ENCODE results near the gene ZNF428. TPM values are rescaled to one million over a fixed set of nuclear protein-coding genes. Genes with fewer than 3 reads are reported as not detected.

ZNF428 gene, protein sequence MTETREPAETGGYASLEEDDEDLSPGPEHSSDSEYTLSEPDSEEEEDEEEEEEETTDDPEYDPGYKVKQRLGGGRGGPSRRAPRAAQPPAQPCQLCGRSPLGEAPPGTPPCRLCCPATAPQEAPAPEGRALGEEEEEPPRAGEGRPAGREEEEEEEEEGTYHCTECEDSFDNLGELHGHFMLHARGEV
- 10 to 100 TPM; 28.9 to 61.5 (median 33.5) TPM for total RNA-seq

DNA sequence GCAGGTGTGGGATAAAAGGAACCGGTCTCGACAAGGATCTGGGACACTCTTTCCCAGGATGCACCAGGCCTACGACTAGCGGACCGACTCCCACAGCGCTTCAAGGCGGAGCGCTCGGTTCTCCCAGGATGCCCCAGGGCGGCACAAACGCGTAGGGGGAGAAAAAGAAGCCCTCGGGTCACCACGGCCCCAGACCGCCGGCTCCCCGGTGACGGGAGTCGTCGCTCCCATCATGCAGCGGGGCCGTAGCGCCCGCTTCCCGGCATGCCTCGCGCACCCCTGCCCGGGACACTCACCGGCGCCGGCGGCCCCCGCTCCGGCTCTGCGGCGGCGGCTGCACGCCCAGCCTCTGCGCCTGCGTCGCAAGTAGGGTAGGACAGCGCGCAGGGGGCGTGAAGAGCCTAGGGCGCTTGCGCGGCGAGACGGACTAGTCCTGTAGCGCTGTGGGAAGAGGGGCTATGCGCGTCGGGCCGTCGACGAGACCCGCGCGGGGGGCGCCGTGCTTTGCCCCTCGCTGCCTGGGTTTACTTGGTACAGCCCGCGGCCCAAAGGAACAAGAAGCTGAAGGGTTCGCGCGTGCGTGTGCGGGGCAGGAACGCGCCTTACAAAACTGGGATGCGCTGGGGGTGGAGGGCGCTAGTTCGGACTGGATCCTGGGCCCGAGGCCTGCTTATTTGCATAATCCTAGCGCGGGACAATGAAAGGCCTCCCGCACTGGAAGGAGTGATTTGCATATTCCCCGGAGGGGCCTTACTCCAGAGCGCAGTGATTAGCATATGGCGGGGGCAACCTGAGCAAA, at the start of gene ZNF428:
Gene ZNF428, minus strand, starts transcription at position 368 of the 799 bp plus-strand sequence. CDS start 5,325 bp downstream, outside the sequence.
- 1% methylated on average over 30 of the region's 81 CpGs; no CpG with 5 or more reads in 1 of the 2 donors for WGBS, 2 donors
- intact Hi-C loops (cut with DNase I): no loop called here

DNA sequence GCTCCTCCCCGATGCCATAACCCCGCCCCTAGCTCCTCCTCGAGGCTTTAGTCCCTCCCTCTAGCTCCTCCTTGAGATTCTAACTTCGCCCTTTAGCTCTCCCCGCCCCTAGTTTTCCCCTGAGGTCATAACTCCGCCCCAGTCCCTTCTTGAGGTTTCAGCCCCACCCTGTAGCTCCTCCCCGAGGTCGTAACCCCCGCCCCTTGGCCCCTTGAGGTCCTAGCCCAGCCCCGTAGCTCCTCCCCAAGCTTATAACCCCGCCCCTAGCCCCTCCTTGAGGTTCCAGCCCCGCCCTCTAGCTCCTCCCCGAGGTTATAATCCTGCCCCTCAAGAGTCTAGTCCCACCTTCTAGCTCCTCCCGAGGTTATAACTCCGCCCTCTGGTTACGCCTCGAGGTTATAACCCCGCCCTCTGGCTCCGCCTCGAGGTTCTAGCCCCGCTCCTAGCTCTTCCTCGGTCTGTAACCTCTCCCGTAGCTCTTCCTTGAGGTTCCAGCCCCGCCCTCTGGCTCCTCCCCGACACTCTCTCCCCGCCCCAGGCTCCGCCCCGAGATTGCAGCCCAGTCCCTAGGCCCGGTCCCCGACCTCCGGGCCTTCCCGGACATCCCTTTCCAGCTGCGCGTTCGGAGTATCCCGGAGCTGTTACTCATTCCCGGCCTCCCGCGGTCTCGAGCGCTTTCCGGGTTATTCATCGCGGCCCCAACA, 49.1 kb upstream of the ZNF428 start:
- Histone ChIP-seq H3K27ac (peak overlapping the region; percentile 49 to 93 (median 79)), H3K36me3 (no peaks in the 10 kb centered on the region), H3K4me1 (peaks cover 13 to 18% of the 10 kb centered on the region in 2 donors), H3K9me3 (no peaks in the 10 kb centered on the region), H3K27me3 (no peaks in the 10 kb centered on the region), H3K4me3 (replicated peaks in 1 of 3) (peak overlapping the region in 1 of 3 donors; percentile 33)
- intact Hi-C loops (cut with DNase I): no loop called here
- peak; percentile 86 to 95 for DNase-seq
- TF ChIP-seq, protein P1, sequence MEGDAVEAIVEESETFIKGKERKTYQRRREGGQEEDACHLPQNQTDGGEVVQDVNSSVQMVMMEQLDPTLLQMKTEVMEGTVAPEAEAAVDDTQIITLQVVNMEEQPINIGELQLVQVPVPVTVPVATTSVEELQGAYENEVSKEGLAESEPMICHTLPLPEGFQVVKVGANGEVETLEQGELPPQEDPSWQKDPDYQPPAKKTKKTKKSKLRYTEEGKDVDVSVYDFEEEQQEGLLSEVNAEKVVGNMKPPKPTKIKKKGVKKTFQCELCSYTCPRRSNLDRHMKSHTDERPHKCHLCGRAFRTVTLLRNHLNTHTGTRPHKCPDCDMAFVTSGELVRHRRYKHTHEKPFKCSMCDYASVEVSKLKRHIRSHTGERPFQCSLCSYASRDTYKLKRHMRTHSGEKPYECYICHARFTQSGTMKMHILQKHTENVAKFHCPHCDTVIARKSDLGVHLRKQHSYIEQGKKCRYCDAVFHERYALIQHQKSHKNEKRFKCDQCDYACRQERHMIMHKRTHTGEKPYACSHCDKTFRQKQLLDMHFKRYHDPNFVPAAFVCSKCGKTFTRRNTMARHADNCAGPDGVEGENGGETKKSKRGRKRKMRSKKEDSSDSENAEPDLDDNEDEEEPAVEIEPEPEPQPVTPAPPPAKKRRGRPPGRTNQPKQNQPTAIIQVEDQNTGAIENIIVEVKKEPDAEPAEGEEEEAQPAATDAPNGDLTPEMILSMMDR (IDR thresholded peaks at IDR 0.05): no peak
- peak in 1 of 2 donors; percentile 71 for TF ChIP-seq POLR2A (IDR thresholded peaks at IDR 0.05)
- WGBS, 2 donors: 1% methylated on average over 42 to 44 of the region's 44 CpGs

More for the DNA sequence above, at the start of gene ZNF428:
- peak; percentile 85 to 88 for DNase-seq
- peak within 1 kb of the TSS; percentile 88 to 97 (median 95) for H3K27ac ChIP-seq
- TF ChIP-seq, protein P1 (IDR thresholded peaks at IDR 0.05): no peak
- TF ChIP-seq POLR2A (IDR thresholded peaks at IDR 0.05): peak in 1 of 2 donors; percentile 84
- no peaks in the 10 kb centered on the region for H3K9me3 ChIP-seq
- H3K27me3 ChIP-seq: no peaks in the 10 kb centered on the region
- no peaks in the 10 kb centered on the region for H3K36me3 ChIP-seq
- H3K4me1 ChIP-seq: peaks cover 10 to 11% of the 10 kb centered on the region in 2 donors
- peak within 1 kb of the TSS; percentile 38 to 74 (median 72) for H3K4me3 ChIP-seq (replicated peaks in 1 of 3)

DNA sequence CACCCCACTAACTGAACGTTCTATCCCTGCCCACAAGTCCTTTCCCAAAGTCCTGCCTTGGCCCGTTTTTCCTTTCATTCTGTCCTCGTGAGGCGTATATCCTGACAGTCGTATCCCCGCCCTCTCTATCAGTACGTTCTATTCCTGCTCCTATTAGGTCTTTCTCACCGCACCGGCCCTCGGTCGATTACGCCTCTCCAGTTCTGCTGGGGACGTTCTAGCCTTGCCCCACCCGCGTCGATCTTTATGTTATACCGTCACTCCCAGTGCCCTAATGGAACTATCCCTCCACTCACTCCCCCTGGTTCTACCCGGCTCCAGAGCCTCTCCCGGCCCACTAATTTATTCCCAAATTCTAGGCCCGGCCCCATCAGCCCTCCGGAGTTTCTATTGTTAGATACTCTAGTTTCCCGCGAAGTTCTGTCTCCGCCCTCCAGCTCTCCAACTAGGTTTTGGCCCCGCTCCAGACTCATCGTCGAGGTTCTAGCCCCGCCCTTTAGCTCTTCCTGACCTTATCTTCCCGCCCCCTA, 48.5 kb upstream of the ZNF428 start:
- H3K4me3 ChIP-seq (replicated peaks in 1 of 3): peak overlapping the region in 1 of 3 donors; percentile 9
- peaks cover 13 to 18% of the 10 kb centered on the region in 2 donors for H3K4me1 ChIP-seq
- H3K27me3 ChIP-seq: no peaks in the 10 kb centered on the region
- peak overlapping the region in 1 of 3 donors; percentile 18 for H3K27ac ChIP-seq
- TF ChIP-seq, protein P1 (IDR thresholded peaks at IDR 0.05): no peak
- no peak for TF ChIP-seq POLR2A (IDR thresholded peaks at IDR 0.05)
- DNase-seq: no peak
- intact Hi-C loops (cut with DNase I): no loop called here
- WGBS, 2 donors: 8 to 9% methylated on average over 29 of the region's 29 CpGs
- no peaks in the 10 kb centered on the region for H3K9me3 ChIP-seq
- H3K36me3 ChIP-seq: no peaks in the 10 kb centered on the region

DNA sequence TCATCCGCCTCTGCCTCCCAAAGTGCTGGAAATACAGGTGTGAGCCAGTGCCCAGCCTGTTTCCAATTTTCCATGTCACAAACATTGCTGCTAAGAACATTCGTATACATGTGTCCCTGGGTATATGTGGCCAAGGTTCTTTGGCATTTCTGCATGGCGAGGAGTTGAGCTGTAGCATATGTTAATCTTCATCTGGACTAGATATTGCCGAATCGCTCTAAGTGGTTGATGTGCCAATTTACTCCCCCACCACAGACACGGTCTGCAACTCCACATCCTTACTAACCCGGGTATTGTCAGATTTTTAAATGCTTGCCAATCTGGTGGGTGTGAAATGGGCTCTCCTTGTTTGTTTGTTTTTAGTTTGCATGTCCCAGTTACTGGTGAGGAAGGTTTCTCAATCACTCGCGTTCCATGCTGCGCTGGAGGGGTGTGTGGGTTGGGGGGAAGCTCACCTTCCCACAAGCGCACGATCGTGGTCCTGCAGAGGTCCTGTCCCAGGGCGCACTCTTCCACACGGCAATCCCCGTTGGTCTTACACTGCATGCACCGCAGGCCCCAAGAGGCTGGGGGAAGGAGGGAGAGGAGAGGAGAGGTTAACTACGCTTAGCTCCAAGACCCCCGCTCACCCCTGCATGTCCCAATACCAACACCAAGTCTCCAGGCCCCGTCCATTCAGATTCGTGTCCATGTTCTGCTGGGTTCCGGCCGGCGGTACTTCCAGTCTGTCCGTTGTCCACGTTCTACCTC, 47.9 kb upstream of the ZNF428 start:
- no peak for TF ChIP-seq POLR2A (IDR thresholded peaks at IDR 0.05)
- TF ChIP-seq, protein P1 (IDR thresholded peaks at IDR 0.05): no peak
- H3K27me3 ChIP-seq: no peaks in the 10 kb centered on the region
- H3K9me3 ChIP-seq: no peaks in the 10 kb centered on the region
- WGBS, 2 donors: 53 to 55% methylated on average over 24 to 26 of the region's 26 CpGs
- H3K4me1 ChIP-seq: peaks cover 13 to 18% of the 10 kb centered on the region in 2 donors
- no peaks in the 10 kb centered on the region for H3K36me3 ChIP-seq
- intact Hi-C loops (cut with DNase I): no loop called here
- H3K27ac ChIP-seq: peak overlapping the region in 1 of 3 donors; percentile 18
- peak in 1 of 2 donors; percentile 19 for DNase-seq
- peak overlapping the region in 1 of 3 donors; percentile 9 for H3K4me3 ChIP-seq (replicated peaks in 1 of 3)

Data from thyroid gland (tissue), 4 donors.